GM23338 (cell line): ENCODE data around the gene NPAT. TPM values are rescaled to one million over a fixed set of nuclear protein-coding genes. Genes with fewer than 3 reads are reported as not detected.

ENCODE experiments used
- ATAC-seq: fragments of 200-7000 bp; cut with Tn5 transposase; 3 replicates; pipeline ENCODE4 v1.9.1; 2020
- DNase-seq: peaks from one replicate; pipeline ENCODE4 v3.0.0-alpha.2; 2015; ENCODE audit warnings: low spot score
- H2AFZ ChIP-seq: fragments of 200-600 bp; sonication (generic); 2 replicates; pipeline ENCODE4 v1.8.0; 2016; ENCODE audit warnings: antibody characterized with exemption, mild to moderate bottlenecking, moderate library complexity
- H3F3A ChIP-seq: fragments of 200-600 bp; sonication (generic); replicated peaks from 2 replicates; pipeline ENCODE4 v1.8.0; 2017; ENCODE audit warnings: antibody characterized with exemption, mixed run types, low read depth
- H3K27ac ChIP-seq: fragments of 200-600 bp; sonication (generic); 2 replicates; pipeline ENCODE4 v1.6.1; 2016; ENCODE audit warnings: low read depth
- H3K27me3 ChIP-seq: fragments of 200-600 bp; sonication (generic); 2 replicates; pipeline ENCODE4 v1.8.0; 2016; ENCODE audit warnings: mild to moderate bottlenecking, mixed run types, moderate library complexity; ENCODE audit not compliant: insufficient read depth
- H3K36me3 ChIP-seq: fragments of 200-600 bp; sonication (generic); 2 replicates; pipeline ENCODE4 v1.8.0; 2016; ENCODE audit warnings: mild to moderate bottlenecking; ENCODE audit not compliant: insufficient read depth
- H3K4me1 ChIP-seq: fragments of 200-600 bp; sonication (generic); 2 replicates; pipeline ENCODE4 v1.8.0; 2016; ENCODE audit warnings: mild to moderate bottlenecking, moderate library complexity; ENCODE audit not compliant: insufficient read depth
- H3K4me2 ChIP-seq: fragments of 200-600 bp; sonication (generic); 2 replicates; pipeline ENCODE4 v1.7.1; 2017; ENCODE audit warnings: mixed run types
- H3K4me3 ChIP-seq: fragments of 200-600 bp; sonication (generic); 2 replicates; pipeline ENCODE4 v1.6.1; 2016; ENCODE audit warnings: mixed run types
- H3K79me2 ChIP-seq: fragments of 200-600 bp; sonication (generic); replicated peaks from 2 replicates; pipeline ENCODE4 v1.8.0; 2017; ENCODE audit warnings: mild to moderate bottlenecking; ENCODE audit not compliant: insufficient read depth
- H3K9me2 ChIP-seq: fragments of 200-600 bp; sonication (generic); 2 replicates; pipeline ENCODE4 v1.8.0; 2017; ENCODE audit not compliant: insufficient read depth
- H4K20me1 ChIP-seq: fragments of 200-600 bp; sonication (generic); replicated peaks from 2 replicates; pipeline ENCODE4 v1.8.0; 2017; ENCODE audit warnings: mild to moderate bottlenecking; ENCODE audit not compliant: insufficient read depth
- H3K27ac Mint-ChIP-seq: 2 replicates; pipeline ENCODE4 v1.8.0; 2020; ENCODE audit warnings: inconsistent platforms, mild to moderate bottlenecking, moderate library complexity, mixed read lengths
- H3K27me3 Mint-ChIP-seq: 3 replicates; pipeline ENCODE4 v1.8.0; 2022; ENCODE audit warnings: low read depth, mild to moderate bottlenecking, moderate library complexity, mixed read lengths, inconsistent platforms; ENCODE audit not compliant: insufficient read depth, poor library complexity
- H3K36me3 Mint-ChIP-seq: 3 replicates; pipeline ENCODE4 v1.8.0; 2021; ENCODE audit warnings: low read depth, mild to moderate bottlenecking, inconsistent platforms, moderate library complexity, mixed read lengths
- H3K4me1 Mint-ChIP-seq: 3 replicates; pipeline ENCODE4 v1.8.0; 2020; ENCODE audit warnings: mild to moderate bottlenecking, inconsistent platforms, mixed read lengths
- H3K4me3 Mint-ChIP-seq: 3 replicates; pipeline ENCODE4 v1.8.0; 2021; ENCODE audit warnings: moderate library complexity, mild to moderate bottlenecking, inconsistent platforms, mixed read lengths
- H3K9me3 Mint-ChIP-seq: 3 replicates; pipeline ENCODE4 v1.8.0; 2020; ENCODE audit warnings: moderate library complexity, mild to moderate bottlenecking, inconsistent platforms, mixed read lengths
- CREB1 ChIP-seq: fragments of 250-450 bp; sonication (Bioruptor Pico); IDR thresholded peaks from 2 replicates; pipeline ENCODE4 v1.5.0; 2020; ENCODE audit warnings: low read depth, mild to moderate bottlenecking, moderate library complexity
- ETS1 ChIP-seq: IDR thresholded peaks from 2 replicates; pipeline ENCODE4 v1.6.1; 2016; ENCODE audit warnings: antibody characterized with exemption
- EZH2 ChIP-seq: fragments of 200-600 bp; sonication (generic); IDR thresholded peaks from one replicate; pipeline ENCODE4 v1.8.0; 2017; ENCODE audit warnings: antibody characterized with exemption, mild to moderate bottlenecking, low read depth; ENCODE audit not compliant: unreplicated experiment
- JUNB ChIP-seq: IDR thresholded peaks from one replicate; pipeline ENCODE4 v1.6.1; 2016; ENCODE audit warnings: antibody characterized with exemption; ENCODE audit not compliant: unreplicated experiment
- NANOG ChIP-seq: IDR thresholded peaks from 2 replicates; pipeline ENCODE4 v1.6.1; 2016; ENCODE audit warnings: antibody characterized with exemption, borderline replicate concordance
- STAT1 ChIP-seq: IDR thresholded peaks from one replicate; pipeline ENCODE4 v1.6.1; 2016; ENCODE audit warnings: antibody characterized with exemption; ENCODE audit not compliant: unreplicated experiment
- ZNF114 ChIP-seq: fragments of 250-450 bp; sonication (Bioruptor Pico); IDR thresholded peaks from 2 replicates; pipeline ENCODE4 v1.5.0; 2020; ENCODE audit warnings: mild to moderate bottlenecking, moderate library complexity
- ZNF331 ChIP-seq: fragments of 250-450 bp; sonication (Bioruptor Pico); IDR thresholded peaks from 2 replicates; pipeline ENCODE4 v1.5.0; 2020; ENCODE audit warnings: low read depth, mild to moderate bottlenecking, moderate library complexity
- ZNF462 ChIP-seq: fragments of 250-450 bp; sonication (Bioruptor Pico); IDR thresholded peaks from 2 replicates; pipeline ENCODE4 v1.5.0; 2020; ENCODE audit warnings: mild to moderate bottlenecking, moderate library complexity
- polyA plus RNA-seq: library from polyadenylated mRNA; unstranded; fragments of >200 nt; fragmentation: Nextera tagmentation; extraction: Ambion mirVana; gene quantifications from 2 replicates; pipeline ENCODE4 v1.2.1, GENCODE V29; 2016
- total RNA-seq: library from RNA; depleted of rRNA; stranded (reverse); fragments of >200 nt; shearing (Covaris generic); gene quantifications from 2 replicates; pipeline ENCODE4 v1.2.3, GENCODE V29; 2014
- TF ChIP-seq, protein P1 (sequence below): IDR thresholded peaks from one replicate; pipeline ENCODE4 v1.6.1; 2018; ENCODE audit warnings: antibody characterized with exemption; ENCODE audit not compliant: unreplicated experiment

Gene NPAT
- total and polyA plus RNA-seq, 2 experiments from 2014 or later: 24.2 to 25.1 TPM

- no peak overlapping the region for H2AFZ ChIP-seq
- no peak overlapping the region for H3K4me3 Mint-ChIP-seq
- H3K4me1 ChIP-seq: no peaks in the 10 kb centered on the region
- no peaks in the 10 kb centered on the region for H3K4me1 Mint-ChIP-seq
- TF ChIP-seq ZNF114 (CRISPR knock-in tag): no peak
- TF ChIP-seq ZNF462 (CRISPR knock-in tag): no peak
- ATAC-seq: no peak
- no peak overlapping the region for H3K27ac ChIP-seq
- H3K4me2 ChIP-seq: no peak overlapping the region
- DNase-seq: no peak
- no peaks in the 10 kb centered on the region; the same call in 1 of the 2 replicates for H4K20me1 ChIP-seq
- H3K36me3 ChIP-seq: peaks cover 11% of the 10 kb centered on the region; the same call in 1 of the 2 replicates
- H3K9me2 ChIP-seq: no peaks in the 10 kb centered on the region
- no peaks in the 10 kb centered on the region for H3F3A ChIP-seq
- no peaks in the 10 kb centered on the region for H3K27me3 Mint-ChIP-seq
- no peaks in the 10 kb centered on the region for H3K9me3 Mint-ChIP-seq
- H3K27me3 ChIP-seq: no peaks in the 10 kb centered on the region
- no peaks in the 10 kb centered on the region for H3K79me2 ChIP-seq
- H3K27ac Mint-ChIP-seq: no peak overlapping the region
- no peak overlapping the region for H3K4me3 ChIP-seq
- H3K36me3 Mint-ChIP-seq: peaks cover 14% of the 10 kb centered on the region; the same call in 2 of the 3 replicates
These were observed 19.0 kb upstream of the NPAT start for GRCh38 chr11:108241330-108242037.

GRCh38 chr11:108239076-108239475 is 16.6 kb upstream of the NPAT start:
- H3K4me1 ChIP-seq: no peaks in the 10 kb centered on the region
- Mint-ChIP-seq H3K27me3 (no peaks in the 10 kb centered on the region), H3K4me1 (no peaks in the 10 kb centered on the region), H3K27ac (no peak overlapping the region), H3K4me3 (no peak overlapping the region), H3K9me3 (no peaks in the 10 kb centered on the region), H3K36me3 (peaks cover 20% of the 10 kb centered on the region; the same call in 2 of the 3 replicates)
- no peaks in the 10 kb centered on the region for H3K9me2 ChIP-seq
- peaks cover 11% of the 10 kb centered on the region; the same call in 1 of the 2 replicates for H3K36me3 ChIP-seq
- no peak overlapping the region for H3K27ac ChIP-seq
- no peaks in the 10 kb centered on the region for H3K27me3 ChIP-seq
- no peak for ATAC-seq
- no peaks in the 10 kb centered on the region; the same call in 1 of the 2 replicates for H4K20me1 ChIP-seq
- no peak overlapping the region for H3K4me2 ChIP-seq
- DNase-seq: no peak
- no peaks in the 10 kb centered on the region for H3F3A ChIP-seq
- no peak overlapping the region for H2AFZ ChIP-seq
- H3K4me3 ChIP-seq: no peak overlapping the region
- no peaks in the 10 kb centered on the region for H3K79me2 ChIP-seq
- TF ChIP-seq EZH2 (no peak), ETS1 (no peak), ZNF114 (CRISPR knock-in tag) (no peak), JUNB (no peak), ZNF331 (CRISPR knock-in tag) (no peak), STAT1 (no peak), NANOG (no peak), CREB1 (CRISPR knock-in tag) (no peak)
- TF ChIP-seq, protein P1, sequence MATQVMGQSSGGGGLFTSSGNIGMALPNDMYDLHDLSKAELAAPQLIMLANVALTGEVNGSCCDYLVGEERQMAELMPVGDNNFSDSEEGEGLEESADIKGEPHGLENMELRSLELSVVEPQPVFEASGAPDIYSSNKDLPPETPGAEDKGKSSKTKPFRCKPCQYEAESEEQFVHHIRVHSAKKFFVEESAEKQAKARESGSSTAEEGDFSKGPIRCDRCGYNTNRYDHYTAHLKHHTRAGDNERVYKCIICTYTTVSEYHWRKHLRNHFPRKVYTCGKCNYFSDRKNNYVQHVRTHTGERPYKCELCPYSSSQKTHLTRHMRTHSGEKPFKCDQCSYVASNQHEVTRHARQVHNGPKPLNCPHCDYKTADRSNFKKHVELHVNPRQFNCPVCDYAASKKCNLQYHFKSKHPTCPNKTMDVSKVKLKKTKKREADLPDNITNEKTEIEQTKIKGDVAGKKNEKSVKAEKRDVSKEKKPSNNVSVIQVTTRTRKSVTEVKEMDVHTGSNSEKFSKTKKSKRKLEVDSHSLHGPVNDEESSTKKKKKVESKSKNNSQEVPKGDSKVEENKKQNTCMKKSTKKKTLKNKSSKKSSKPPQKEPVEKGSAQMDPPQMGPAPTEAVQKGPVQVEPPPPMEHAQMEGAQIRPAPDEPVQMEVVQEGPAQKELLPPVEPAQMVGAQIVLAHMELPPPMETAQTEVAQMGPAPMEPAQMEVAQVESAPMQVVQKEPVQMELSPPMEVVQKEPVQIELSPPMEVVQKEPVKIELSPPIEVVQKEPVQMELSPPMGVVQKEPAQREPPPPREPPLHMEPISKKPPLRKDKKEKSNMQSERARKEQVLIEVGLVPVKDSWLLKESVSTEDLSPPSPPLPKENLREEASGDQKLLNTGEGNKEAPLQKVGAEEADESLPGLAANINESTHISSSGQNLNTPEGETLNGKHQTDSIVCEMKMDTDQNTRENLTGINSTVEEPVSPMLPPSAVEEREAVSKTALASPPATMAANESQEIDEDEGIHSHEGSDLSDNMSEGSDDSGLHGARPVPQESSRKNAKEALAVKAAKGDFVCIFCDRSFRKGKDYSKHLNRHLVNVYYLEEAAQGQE: no peak
